IPS DF 6.9 (cell line): ENCODE measurements around the gene CSPG5.
A peak's percentile ranks its signal among the peaks of the same experiment; 100 is the strongest.

Experiments
- DNase-seq: peaks from one replicate; pipeline ENCODE4 v3.0.0-alpha.2; 2013; ENCODE audit warnings: low read depth, low spot score
- H3K27ac ChIP-seq: one replicate; pipeline ENCODE4 v1.5.1; 2013; ENCODE audit warnings: low read length, control low read depth
- H3K27me3 ChIP-seq: 2 replicates; pipeline ENCODE4 v1.6.1; 2013; ENCODE audit warnings: mild to moderate bottlenecking, low read length; ENCODE audit not compliant: control insufficient read depth, insufficient read depth
- H3K36me3 ChIP-seq: 2 replicates; pipeline ENCODE4 v1.6.1; 2013; ENCODE audit warnings: low read length; ENCODE audit not compliant: control insufficient read depth, insufficient read depth
- H3K4me1 ChIP-seq: 2 replicates; pipeline ENCODE4 v1.6.1; 2013; ENCODE audit warnings: low read length; ENCODE audit not compliant: control insufficient read depth, insufficient read depth
- H3K4me3 ChIP-seq: 2 replicates; pipeline ENCODE4 v1.5.1; 2013; ENCODE audit warnings: mild to moderate bottlenecking, low read length
- H3K9me3 ChIP-seq: 2 replicates; pipeline ENCODE4 v1.6.1; 2013; ENCODE audit warnings: low read length, inconsistent platforms; ENCODE audit not compliant: control insufficient read depth, insufficient read depth
- WGBS: extraction: QIAGEN DNeasy Blood & Tissue Kit; methylation state at CpG from one replicate; pipeline ENCODE4 v1.1.7; 2013; ENCODE audit warnings: mixed read lengths, missing lambda C conversion rate; ENCODE audit not compliant: insufficient read length, insufficient coverage; 5-methylcytosine and 5-hydroxymethylcytosine counted together

Gene CSPG5

DNA sequence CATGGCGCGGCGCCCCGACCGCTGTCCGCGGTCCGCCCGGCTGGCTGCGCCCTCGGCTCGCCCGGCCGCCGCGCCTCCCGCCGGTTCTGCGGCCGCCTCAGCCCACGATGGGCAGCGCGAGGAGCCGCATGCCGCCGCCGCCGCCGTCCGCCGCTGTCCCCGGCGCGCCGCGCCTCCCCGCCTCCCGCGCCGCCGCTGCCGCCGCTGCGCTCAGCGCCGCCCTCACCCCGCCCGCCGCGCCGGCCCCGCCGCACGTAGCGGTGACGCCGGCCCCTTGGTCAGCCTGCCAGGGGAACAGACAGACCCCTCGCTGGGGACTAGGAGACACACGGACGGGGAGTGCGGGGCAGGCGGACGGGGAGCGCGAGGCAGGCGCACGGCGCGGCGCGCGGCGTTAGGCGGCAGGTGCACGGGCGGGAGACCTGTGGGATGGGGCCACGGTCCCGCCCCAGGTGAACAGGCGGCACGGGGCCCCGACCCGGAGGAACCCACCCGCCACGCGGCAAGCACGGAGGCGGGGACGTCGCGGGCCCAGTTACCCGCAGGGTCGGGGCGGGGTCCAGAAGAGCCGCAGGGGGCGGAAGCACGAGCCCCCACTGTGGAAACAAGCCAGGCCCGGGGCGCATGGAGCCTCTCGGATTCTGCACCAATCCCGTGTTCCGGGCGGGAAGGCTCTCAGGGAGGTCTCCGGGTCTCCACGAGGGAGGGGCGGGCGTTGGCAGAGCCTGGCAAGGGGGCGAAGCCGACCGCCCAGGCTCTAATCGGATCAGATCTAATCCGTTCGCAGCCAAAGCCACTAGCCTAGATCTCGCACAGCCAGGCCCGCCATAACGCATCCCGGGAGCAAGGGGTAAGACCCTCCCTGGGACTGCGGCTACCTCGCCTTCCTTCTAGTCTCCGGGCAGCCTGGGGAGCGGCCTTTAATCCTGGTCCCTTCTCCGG, at the start of gene CSPG5:
CSPG5 (minus strand) TSS at position 175 of the 942 bp plus-strand sequence; CDS start at position 3, 172 bp downstream.
- Histone ChIP-seq H3K4me1 (no peaks in the 10 kb centered on the region; the same call in 1 of the 2 replicates), H3K27me3 (peaks cover 10% of the 10 kb centered on the region; the same call in 1 of the 2 replicates), H3K9me3 (no peaks in the 10 kb centered on the region), H3K36me3 (no peaks in the 10 kb centered on the region), H3K27ac (no peak within 1 kb of the TSS), H3K4me3 (peak within 1 kb of the TSS; percentile 58)
- DNase-seq = no peak
- WGBS = no CpG with 5 or more reads among the region's 121 CpGs

DNA sequence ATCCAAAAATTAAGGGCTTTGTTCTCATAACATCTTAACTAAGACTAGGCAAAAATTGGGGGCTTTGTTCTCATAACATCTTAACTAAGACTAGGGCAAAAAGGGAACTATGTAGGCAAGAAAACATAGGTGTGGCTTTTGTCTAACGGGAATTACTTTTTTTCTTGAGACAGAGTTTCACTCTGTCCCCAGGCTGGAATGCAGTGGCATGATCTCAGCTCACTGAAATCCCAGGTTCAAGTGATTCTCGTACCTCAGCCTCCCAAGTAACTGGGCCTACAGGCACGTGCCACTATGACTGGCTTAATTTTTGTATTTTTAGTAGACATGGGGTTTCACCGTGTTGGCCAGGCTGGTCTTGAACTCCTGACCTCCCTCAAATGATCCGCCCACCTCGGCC, 49.8 kb upstream of the CSPG5 start:
- no peak for DNase-seq
- no peak overlapping the region for H3K27ac ChIP-seq
- H3K9me3 ChIP-seq = no peaks in the 10 kb centered on the region
- H3K4me1 ChIP-seq = no peaks in the 10 kb centered on the region
- no peaks in the 10 kb centered on the region; the same call in 1 of the 2 replicates for H3K36me3 ChIP-seq
- no peaks in the 10 kb centered on the region for H3K27me3 ChIP-seq
- no peak overlapping the region for H3K4me3 ChIP-seq
- WGBS = no CpG with 5 or more reads among the region's 6 CpGs

- Histone ChIP-seq H3K4me1 (no peaks in the 10 kb centered on the region), H3K4me3 (no peak overlapping the region), H3K27ac (no peak overlapping the region), H3K36me3 (peaks cover 17% of the 10 kb centered on the region; the same call in 1 of the 2 replicates), H3K27me3 (no peaks in the 10 kb centered on the region), H3K9me3 (no peaks in the 10 kb centered on the region)
- no peak for DNase-seq
- WGBS = no CpG with 5 or more reads among the region's 3 CpGs
Measured at GRCh38 chr3:47622671-47623461, 44.2 kb upstream of the CSPG5 start.

DNA sequence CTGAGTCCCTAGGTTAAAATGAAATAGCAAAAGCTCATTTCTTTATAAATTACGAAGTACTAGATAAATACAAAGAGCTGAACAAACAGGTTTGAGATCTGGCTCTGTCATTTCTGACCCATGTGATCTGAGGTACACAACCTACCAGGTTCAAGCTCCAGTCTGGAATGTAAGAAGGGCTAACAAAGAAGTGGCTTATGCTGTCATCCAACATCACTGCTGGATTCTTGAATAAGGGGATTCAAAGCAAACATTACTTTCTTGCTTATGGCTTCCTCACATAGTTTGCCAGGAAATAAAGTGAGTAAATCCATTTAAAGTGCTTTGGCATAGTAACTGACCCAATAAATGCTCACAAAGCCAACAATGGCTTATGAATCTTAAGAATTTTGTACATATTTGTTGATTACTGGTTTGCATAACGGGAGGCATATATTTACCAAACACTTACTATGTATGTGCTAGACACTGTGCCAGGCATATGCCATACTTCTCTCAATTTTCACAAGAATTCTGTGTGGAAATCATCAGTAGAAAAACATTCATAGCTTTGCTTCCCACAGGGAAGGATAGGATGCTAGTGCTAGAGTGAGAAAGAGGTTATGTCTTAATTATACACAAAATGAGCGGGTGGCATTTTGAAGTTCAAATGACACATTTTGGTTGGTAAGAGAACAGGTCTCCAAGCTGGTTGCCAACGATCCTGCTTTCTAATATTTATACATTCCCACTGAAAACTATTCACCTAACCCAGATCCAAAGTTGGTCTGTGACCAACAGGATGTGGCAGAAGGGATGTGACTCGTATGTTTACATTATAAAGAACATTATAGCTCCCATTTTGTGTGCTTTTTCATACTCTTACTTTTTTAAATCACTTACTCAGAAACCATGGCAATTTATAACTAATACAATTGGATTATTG, 38.7 kb upstream of the CSPG5 start:
- Histone ChIP-seq H3K27ac (no peak overlapping the region), H3K4me3 (no peak overlapping the region), H3K9me3 (no peaks in the 10 kb centered on the region), H3K36me3 (peaks cover 12% of the 10 kb centered on the region; the same call in 1 of the 2 replicates), H3K4me1 (no peaks in the 10 kb centered on the region), H3K27me3 (no peaks in the 10 kb centered on the region)
- no CpG with 5 or more reads among the region's 5 CpGs for WGBS
- no peak for DNase-seq

- no peak for DNase-seq
- Histone ChIP-seq H3K27me3 (no peaks in the 10 kb centered on the region), H3K4me1 (no peaks in the 10 kb centered on the region), H3K27ac (no peak overlapping the region), H3K36me3 (peaks cover 13% of the 10 kb centered on the region; the same call in 1 of the 2 replicates), H3K4me3 (no peak overlapping the region), H3K9me3 (no peaks in the 10 kb centered on the region)
- no CpG with 5 or more reads among the region's 2 CpGs for WGBS
Measured at GRCh38 chr3:47614788-47615187, 36.1 kb upstream of the CSPG5 start.

- Histone ChIP-seq H3K4me3 (no peak overlapping the region), H3K27me3 (no peaks in the 10 kb centered on the region), H3K4me1 (no peaks in the 10 kb centered on the region), H3K36me3 (peaks cover 7% of the 10 kb centered on the region; the same call in 1 of the 2 replicates), H3K9me3 (no peaks in the 10 kb centered on the region), H3K27ac (no peak overlapping the region)
- no CpG with 5 or more reads among the region's 4 CpGs for WGBS
- DNase-seq = no peak
Measured at GRCh38 chr3:47613722-47614121, 35.1 kb upstream of the CSPG5 start.

GRCh38 chr3:47612879-47613278, 34.2 kb upstream of the CSPG5 start:
- Histone ChIP-seq H3K4me3 (no peak overlapping the region), H3K4me1 (no peaks in the 10 kb centered on the region), H3K27ac (no peak overlapping the region), H3K27me3 (no peaks in the 10 kb centered on the region), H3K9me3 (no peaks in the 10 kb centered on the region), H3K36me3 (peaks cover 7% of the 10 kb centered on the region; the same call in 1 of the 2 replicates)
- no CpG with 5 or more reads among the region's 2 CpGs for WGBS
- no peak for DNase-seq

DNA sequence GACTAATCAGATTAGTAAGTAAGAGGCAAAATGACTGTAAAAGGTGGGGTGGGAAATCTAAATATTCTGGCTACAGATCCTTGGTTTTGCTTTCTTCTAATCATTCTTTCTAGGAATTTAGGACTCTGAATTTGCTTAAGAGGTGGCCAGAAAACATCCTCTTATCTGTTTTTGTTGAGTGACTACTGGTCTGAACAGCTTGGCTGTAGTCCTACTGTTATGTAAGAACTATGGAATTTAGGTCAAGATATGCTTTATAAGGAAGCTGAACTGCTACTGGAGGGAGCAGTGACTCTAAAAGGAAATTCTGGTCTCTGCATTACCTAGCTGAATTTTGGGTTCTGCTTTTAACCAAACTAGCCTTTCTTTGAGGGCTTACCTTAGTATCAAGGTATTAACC, 33.5 kb upstream of the CSPG5 start:
- Histone ChIP-seq H3K9me3 (no peaks in the 10 kb centered on the region), H3K4me1 (no peaks in the 10 kb centered on the region), H3K27me3 (no peaks in the 10 kb centered on the region), H3K27ac (no peak overlapping the region), H3K36me3 (peaks cover 7% of the 10 kb centered on the region; the same call in 1 of the 2 replicates), H3K4me3 (no peak overlapping the region)
- DNase-seq = no peak

DNA sequence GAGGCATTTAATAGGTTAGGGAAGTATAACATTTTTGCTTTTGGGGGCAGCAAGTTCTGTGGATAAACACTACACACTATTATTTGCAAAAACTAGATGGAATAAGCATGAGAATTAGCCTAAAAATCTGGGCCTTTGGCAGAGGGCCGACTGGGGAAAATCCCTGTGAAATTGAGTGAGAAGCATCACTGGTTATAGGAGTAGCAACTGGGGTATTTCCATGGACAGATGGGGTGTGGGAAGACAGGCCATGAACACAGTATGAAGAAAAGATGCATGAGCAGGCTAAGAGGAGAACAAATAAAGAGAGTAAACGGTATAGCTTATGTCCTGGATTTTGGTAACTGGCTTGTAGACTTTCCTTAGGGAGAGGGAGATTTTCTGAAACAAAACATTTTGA, 32.9 kb upstream of the CSPG5 start:
- Histone ChIP-seq H3K4me3 (no peak overlapping the region), H3K27ac (no peak overlapping the region)

More for the DNA sequence above, 32.9 kb upstream of the CSPG5 start:
- Histone ChIP-seq H3K9me3 (no peaks in the 10 kb centered on the region), H3K4me1 (no peaks in the 10 kb centered on the region), H3K36me3 (peaks cover 7% of the 10 kb centered on the region; the same call in 1 of the 2 replicates), H3K27me3 (no peaks in the 10 kb centered on the region)
- DNase-seq = no peak
- no CpG with 5 or more reads among the region's 2 CpGs for WGBS
